PC-9 (cell line): ENCODE measurements around the gene PTPRM. TPM values are rescaled to one million over a fixed set of nuclear protein-coding genes. Genes with fewer than 3 reads are reported as not detected.

Experiments
- BruUV-seq: library from RNA; stranded (reverse); fragments of 400-500 nt; replicated peaks from 2 replicates; lab custom pipeline; 2021; lab: Mats Ljungman, UMichigan
- CTCF ChIA-PET: fragments of 300-600 bp; sonication (Branson Sonifier 250); formaldehyde crosslinking; loops from one replicate; lab custom pipeline; 2022; ENCODE audit warnings: antibody characterized with exemption; lab: Charles Lee
- POLR2A ChIA-PET: fragments of 300-600 bp; sonication (Branson Sonifier 250); formaldehyde crosslinking; loops from one replicate; lab custom pipeline; 2022; ENCODE audit warnings: antibody characterized with exemption; ENCODE audit not compliant: unreplicated experiment; lab: Charles Lee
- DNase-seq, 2 experiments: peaks; one replicate each; pipeline versions ENCODE4 v3.0.0 to v3.0.0-alpha.2; 2015 to 2022; ENCODE audit warnings: mixed read lengths in 1 of 2
- H2AFZ ChIP-seq: fragments of 200-600 bp; sonication (generic); 2 replicates; pipeline ENCODE4 v1.8.1; 2017; ENCODE audit warnings: antibody characterized with exemption
- H3F3A ChIP-seq: fragments of 200-600 bp; sonication (generic); 2 replicates; pipeline ENCODE4 v1.8.1; 2017; ENCODE audit warnings: antibody characterized with exemption, mild to moderate bottlenecking, low read depth; ENCODE audit not compliant: insufficient read depth
- H3K27ac ChIP-seq: fragments of 200-600 bp; sonication (generic); 2 replicates; pipeline ENCODE4 v1.6.1; 2016; ENCODE audit warnings: mixed run types
- H3K27me3 ChIP-seq: fragments of 200-600 bp; sonication (generic); 2 replicates; pipeline ENCODE4 v1.6.1; 2016; ENCODE audit warnings: low read depth, mixed run types; ENCODE audit not compliant: insufficient read depth
- H3K36me3 ChIP-seq: fragments of 200-600 bp; sonication (generic); 2 replicates; pipeline ENCODE4 v1.6.1; 2016; ENCODE audit warnings: low read depth, mixed run types
- H3K4me1 ChIP-seq: fragments of 200-600 bp; sonication (generic); replicated peaks from 2 replicates; pipeline ENCODE4 v1.6.1; 2016; ENCODE audit warnings: mixed run types; ENCODE audit not compliant: insufficient read depth
- H3K4me2 ChIP-seq: fragments of 200-600 bp; sonication (generic); 2 replicates; pipeline ENCODE4 v1.6.1; 2017; ENCODE audit warnings: mixed run types
- H3K4me3 ChIP-seq: fragments of 200-600 bp; sonication (generic); 2 replicates; pipeline ENCODE4 v1.6.1; 2016; ENCODE audit warnings: mixed run types
- H3K79me2 ChIP-seq: fragments of 200-600 bp; sonication (generic); 2 replicates; pipeline ENCODE4 v1.6.1; 2017; ENCODE audit warnings: low read depth, mixed run types
- H3K9me2 ChIP-seq: fragments of 200-600 bp; sonication (generic); 2 replicates; pipeline ENCODE4 v1.8.1; 2017; ENCODE audit warnings: mild to moderate bottlenecking; ENCODE audit not compliant: insufficient read depth
- H3K9me3 ChIP-seq: fragments of 200-600 bp; sonication (generic); 2 replicates; pipeline ENCODE4 v1.8.1; 2016; ENCODE audit warnings: low read depth; ENCODE audit not compliant: insufficient read depth
- H4K20me1 ChIP-seq: fragments of 200-600 bp; sonication (generic); 2 replicates; pipeline ENCODE4 v1.8.1; 2017; ENCODE audit not compliant: insufficient read depth
- EZH2 ChIP-seq: fragments of 200-600 bp; sonication (generic); IDR thresholded peaks from 2 replicates; pipeline ENCODE4 v1.8.0; 2017; ENCODE audit warnings: antibody characterized with exemption, low read depth
- intact Hi-C: fragments of 100-400 bp; cut with micrococcal nuclease; formaldehyde crosslinking; loops from one replicate; pipeline ENCODE4 v1.10.0; 2022; ENCODE audit not compliant: unreplicated experiment
- total RNA-seq: library from RNA; stranded (reverse); gene quantifications from 2 replicates; pipeline ENCODE4 v1.2.3, GENCODE V29; 2021
- TF ChIP-seq, protein P1 (sequence below): fragments of 200-600 bp; sonication (generic); conservative IDR thresholded peaks from 2 replicates; pipeline ENCODE4 v1.6.1; 2017; ENCODE audit warnings: mixed run types, antibody characterized with exemption, mild to moderate bottlenecking, moderate library complexity

The PTPRM gene
- total RNA-seq, 1 experiment from 2014 or later: 32.5 TPM

DNA sequence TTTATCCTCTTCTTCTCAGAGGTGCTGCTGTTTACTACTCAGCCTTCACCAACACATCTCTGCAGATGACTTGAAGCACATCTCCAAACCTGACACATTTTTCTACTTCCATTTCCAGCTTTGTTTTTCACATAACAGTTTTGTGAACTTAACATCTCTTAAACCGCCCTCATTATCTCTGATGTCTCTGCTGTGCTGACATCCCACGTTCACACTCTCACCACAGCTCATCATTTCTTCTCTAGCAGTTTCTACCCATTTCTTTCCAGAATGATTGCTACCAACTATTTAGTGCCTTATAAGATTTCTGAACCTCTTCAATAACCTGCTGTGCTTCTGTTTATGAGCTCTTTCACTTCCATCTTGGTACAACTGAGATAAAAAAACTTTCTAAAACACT lies 238.0 kb downstream of the PTPRM start:
- Histone ChIP-seq H4K20me1 (no peaks in the 10 kb centered on the region), H3K9me3 (no peaks in the 10 kb centered on the region), H3K27ac (no peak overlapping the region), H3K79me2 (no peaks in the 10 kb centered on the region), H3K9me2 (no peaks in the 10 kb centered on the region), H3K4me1 (no peaks in the 10 kb centered on the region), H2AFZ (no peak overlapping the region), H3K4me2 (no peak overlapping the region), H3K27me3 (no peaks in the 10 kb centered on the region), H3K4me3 (no peak overlapping the region), H3K36me3 (no peaks in the 10 kb centered on the region), H3F3A (no peaks in the 10 kb centered on the region)
- DNase-seq: no peak
- intact Hi-C loops: no loop called here
- ChIA-PET POLR2A (interaction anchor here (0.6 kb wide), 1 partner anchor 679 kb away, joined by 6 read pairs; no protein-coding TSS in a partner anchor), CTCF (no interaction called here)
- no TSS peak for BruUV-seq
- TF ChIP-seq, protein P1, sequence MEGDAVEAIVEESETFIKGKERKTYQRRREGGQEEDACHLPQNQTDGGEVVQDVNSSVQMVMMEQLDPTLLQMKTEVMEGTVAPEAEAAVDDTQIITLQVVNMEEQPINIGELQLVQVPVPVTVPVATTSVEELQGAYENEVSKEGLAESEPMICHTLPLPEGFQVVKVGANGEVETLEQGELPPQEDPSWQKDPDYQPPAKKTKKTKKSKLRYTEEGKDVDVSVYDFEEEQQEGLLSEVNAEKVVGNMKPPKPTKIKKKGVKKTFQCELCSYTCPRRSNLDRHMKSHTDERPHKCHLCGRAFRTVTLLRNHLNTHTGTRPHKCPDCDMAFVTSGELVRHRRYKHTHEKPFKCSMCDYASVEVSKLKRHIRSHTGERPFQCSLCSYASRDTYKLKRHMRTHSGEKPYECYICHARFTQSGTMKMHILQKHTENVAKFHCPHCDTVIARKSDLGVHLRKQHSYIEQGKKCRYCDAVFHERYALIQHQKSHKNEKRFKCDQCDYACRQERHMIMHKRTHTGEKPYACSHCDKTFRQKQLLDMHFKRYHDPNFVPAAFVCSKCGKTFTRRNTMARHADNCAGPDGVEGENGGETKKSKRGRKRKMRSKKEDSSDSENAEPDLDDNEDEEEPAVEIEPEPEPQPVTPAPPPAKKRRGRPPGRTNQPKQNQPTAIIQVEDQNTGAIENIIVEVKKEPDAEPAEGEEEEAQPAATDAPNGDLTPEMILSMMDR: no peak

DNA sequence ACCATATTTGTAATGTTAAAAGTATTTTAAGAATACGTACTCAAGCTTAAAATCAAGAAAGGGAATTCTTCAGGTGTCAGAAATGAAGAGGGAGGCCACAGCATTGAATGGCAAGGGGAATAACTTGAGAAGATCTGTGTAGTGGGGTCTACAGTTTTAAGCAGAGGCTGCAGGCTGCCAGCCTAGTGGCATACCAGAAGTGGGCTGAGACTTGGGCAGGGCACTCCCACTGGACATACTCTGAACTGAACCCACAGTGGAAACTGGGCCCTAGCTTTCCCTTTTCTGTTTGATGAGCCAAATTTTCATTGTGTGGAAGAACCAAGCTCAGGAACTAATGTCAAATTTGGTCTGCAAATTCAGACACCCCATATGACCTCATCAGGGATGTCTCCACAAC lies 238.8 kb downstream of the PTPRM start:
- intact Hi-C loops: no loop called here
- Histone ChIP-seq H4K20me1 (no peaks in the 10 kb centered on the region), H3K79me2 (no peaks in the 10 kb centered on the region), H3K4me1 (no peaks in the 10 kb centered on the region; the same call in 1 of the 2 replicates), H3F3A (no peaks in the 10 kb centered on the region), H3K4me2 (no peak overlapping the region), H3K9me3 (no peaks in the 10 kb centered on the region), H3K27ac (no peak overlapping the region), H3K27me3 (no peaks in the 10 kb centered on the region), H2AFZ (no peak overlapping the region), H3K36me3 (no peaks in the 10 kb centered on the region), H3K9me2 (no peaks in the 10 kb centered on the region), H3K4me3 (no peak overlapping the region)
- no TSS peak for BruUV-seq
- CTCF ChIA-PET: no interaction called here
- no peak for TF ChIP-seq EZH2
- TF ChIP-seq, protein P1: no peak
- DNase-seq: no peak
- POLR2A ChIA-PET: no interaction called here

DNA sequence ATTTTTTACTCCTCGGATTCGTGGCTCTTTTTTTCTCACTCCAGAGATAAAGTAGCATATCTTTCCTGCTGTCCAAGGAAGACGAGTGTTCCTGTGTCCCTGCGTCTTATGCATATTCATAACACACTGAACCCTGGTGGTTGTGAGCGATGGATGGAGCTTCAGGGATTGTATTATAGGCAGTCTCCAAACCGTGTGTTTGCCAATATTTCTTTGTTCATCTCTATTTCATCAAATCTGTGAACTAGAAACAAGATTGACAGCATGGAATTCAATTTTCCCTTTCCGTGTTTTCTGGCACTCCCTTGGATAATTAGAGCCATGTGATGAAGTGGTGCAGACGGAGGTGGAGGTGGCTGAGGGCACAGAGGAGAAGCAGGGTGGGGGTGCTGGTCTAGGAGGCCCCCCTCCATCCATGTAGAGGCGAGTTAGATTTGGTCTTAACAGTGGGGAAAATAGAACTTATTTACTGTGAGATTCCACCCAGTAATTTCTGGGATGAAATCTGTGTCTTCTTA lies 240.9 kb downstream of the PTPRM start:
- no peaks in the 10 kb centered on the region for H3K9me3 ChIP-seq
- no peak overlapping the region for H3K4me2 ChIP-seq
- no peak for DNase-seq
- intact Hi-C loops: no loop called here
- H2AFZ ChIP-seq: no peak overlapping the region
- peaks cover 16% of the 10 kb centered on the region for H3K4me1 ChIP-seq
- BruUV-seq: no TSS peak
- H3K4me3 ChIP-seq: no peak overlapping the region
- no peaks in the 10 kb centered on the region for H3K9me2 ChIP-seq
- CTCF ChIA-PET: no interaction called here
- H3K79me2 ChIP-seq: no peaks in the 10 kb centered on the region
- peaks cover 7% of the 10 kb centered on the region; the same call in 1 of the 2 replicates for H3F3A ChIP-seq
- no peaks in the 10 kb centered on the region for H3K27me3 ChIP-seq
- POLR2A ChIA-PET: no interaction called here
- H4K20me1 ChIP-seq: no peaks in the 10 kb centered on the region
- H3K36me3 ChIP-seq: no peaks in the 10 kb centered on the region
- no peak overlapping the region for H3K27ac ChIP-seq
- TF ChIP-seq, protein P1: no peak
- no peak for TF ChIP-seq EZH2
